ENCODE results near the gene TSEN34.

DNA sequence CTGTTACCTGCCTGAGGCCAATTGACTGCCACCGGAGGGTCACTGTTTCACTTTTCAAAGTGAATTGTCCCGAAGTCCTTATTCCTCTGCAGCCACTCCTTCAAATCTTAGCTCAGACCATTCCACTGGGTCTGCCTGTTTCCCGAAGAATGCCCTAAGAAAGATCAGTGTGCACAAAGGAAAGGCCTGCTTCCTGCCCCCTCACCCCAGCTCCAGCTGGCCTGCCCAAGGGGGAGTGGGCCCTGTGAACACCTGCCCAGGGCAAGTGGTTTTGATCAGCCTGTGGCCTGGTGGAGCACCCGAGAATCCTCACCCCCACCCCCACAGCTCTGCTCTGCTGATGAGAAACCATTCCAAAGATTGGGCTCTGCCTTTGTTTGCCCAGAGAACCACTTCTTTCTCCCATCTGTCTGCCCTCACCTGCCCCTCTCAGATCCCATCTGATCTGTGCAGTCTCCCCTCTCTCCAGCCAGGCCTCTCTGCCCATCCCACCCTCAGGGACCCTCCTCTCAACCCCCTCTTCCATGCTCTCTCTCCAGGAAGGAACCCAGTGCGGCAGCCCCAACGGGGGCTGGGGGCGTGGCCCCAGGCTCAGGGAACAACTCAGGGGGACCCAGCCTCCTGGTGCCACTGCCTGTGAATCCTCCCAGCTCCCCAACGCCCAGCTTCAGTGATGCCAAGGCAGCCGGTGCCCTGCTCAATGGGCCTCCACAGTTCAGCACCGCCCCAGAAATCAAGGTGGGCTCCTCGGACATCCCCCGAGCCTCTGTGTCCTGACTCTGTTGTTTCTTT, 41.9 kb upstream of the TSEN34 start:
- no peak for TF ChIP-seq POLR2A (IDR thresholded peaks at IDR 0.05)
- TF ChIP-seq, protein P1, sequence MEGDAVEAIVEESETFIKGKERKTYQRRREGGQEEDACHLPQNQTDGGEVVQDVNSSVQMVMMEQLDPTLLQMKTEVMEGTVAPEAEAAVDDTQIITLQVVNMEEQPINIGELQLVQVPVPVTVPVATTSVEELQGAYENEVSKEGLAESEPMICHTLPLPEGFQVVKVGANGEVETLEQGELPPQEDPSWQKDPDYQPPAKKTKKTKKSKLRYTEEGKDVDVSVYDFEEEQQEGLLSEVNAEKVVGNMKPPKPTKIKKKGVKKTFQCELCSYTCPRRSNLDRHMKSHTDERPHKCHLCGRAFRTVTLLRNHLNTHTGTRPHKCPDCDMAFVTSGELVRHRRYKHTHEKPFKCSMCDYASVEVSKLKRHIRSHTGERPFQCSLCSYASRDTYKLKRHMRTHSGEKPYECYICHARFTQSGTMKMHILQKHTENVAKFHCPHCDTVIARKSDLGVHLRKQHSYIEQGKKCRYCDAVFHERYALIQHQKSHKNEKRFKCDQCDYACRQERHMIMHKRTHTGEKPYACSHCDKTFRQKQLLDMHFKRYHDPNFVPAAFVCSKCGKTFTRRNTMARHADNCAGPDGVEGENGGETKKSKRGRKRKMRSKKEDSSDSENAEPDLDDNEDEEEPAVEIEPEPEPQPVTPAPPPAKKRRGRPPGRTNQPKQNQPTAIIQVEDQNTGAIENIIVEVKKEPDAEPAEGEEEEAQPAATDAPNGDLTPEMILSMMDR (IDR thresholded peaks at IDR 0.05): no peak
- TF ChIP-seq EP300 (IDR thresholded peaks at IDR 0.05): no peak

All from upper lobe of left lung (tissue), 4 donors.